HG03520 (cell line): ENCODE measurements around the gene TMEM88.
"Not testable (repeated sequence)": the region's sequence is repeated elsewhere in the genome, so short reads cannot be mapped to it uniquely, and the experiment has no call there.

ENCODE experiments used
- ATAC-seq: cut with Tn5 transposase; IDR thresholded peaks from one replicate; pipeline ENCODE4 v1.9.1; 2021; ENCODE audit warnings: mild to moderate bottlenecking, moderate library complexity; ENCODE audit not compliant: unreplicated experiment

Gene TMEM88

DNA sequence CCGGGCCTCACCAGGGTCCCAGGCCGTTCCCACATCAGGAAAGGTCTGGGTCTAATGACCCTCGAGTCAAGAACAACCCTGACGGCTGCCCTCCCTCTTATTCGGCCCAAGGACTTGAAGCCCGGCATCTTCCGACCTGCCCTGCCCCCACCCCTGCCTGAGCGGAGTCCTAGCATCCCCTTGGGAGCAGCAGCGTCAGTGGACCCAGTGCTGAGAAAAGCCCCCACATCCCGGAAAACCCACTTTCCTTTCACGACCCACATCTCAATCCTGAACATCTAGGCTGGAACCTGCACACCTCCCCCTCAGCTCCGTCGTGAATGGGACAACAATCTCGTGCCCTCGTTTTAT lies 769 bp downstream of the TMEM88 start:
- ATAC-seq, result no peak

DNA sequence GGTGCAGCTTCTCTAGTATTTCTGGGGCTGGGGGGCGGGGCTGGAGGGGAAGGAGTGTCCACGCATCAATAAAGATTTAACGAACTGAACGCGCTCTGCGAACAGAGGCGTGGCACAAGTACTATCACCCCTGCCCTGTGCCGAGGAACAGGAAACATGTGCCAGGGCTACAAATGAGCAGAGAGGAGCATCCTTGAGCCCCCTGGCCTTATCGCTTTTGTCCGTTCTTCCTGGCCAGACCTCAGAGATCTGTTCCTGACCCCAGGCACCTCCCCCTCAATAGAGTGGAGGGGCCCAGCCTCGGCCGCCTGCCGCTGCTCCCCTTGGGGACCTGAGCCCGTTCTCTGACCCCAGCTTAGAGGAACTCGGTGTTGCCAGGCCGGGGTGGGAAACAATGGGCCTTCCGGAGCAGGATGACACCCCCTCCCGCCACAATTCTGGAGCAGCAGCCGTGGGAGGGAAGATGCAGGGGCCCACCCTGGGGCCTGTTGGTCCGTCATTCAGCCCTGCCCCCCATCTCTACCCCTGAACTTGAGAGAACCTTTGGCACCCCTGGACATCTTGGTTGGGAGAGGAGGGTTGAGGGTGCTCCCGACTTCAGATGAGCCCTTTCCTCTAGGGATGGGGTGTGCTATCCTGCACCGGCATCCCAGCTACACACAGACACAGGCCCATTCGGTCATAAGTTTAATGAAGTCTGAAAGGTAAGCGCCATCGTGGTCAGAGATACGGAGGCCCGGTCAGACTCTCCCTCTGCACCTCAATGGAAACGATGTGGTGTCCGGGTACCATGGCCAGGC lies 1.3 kb downstream of the TMEM88 start:
- ATAC-seq, result no peak

DNA sequence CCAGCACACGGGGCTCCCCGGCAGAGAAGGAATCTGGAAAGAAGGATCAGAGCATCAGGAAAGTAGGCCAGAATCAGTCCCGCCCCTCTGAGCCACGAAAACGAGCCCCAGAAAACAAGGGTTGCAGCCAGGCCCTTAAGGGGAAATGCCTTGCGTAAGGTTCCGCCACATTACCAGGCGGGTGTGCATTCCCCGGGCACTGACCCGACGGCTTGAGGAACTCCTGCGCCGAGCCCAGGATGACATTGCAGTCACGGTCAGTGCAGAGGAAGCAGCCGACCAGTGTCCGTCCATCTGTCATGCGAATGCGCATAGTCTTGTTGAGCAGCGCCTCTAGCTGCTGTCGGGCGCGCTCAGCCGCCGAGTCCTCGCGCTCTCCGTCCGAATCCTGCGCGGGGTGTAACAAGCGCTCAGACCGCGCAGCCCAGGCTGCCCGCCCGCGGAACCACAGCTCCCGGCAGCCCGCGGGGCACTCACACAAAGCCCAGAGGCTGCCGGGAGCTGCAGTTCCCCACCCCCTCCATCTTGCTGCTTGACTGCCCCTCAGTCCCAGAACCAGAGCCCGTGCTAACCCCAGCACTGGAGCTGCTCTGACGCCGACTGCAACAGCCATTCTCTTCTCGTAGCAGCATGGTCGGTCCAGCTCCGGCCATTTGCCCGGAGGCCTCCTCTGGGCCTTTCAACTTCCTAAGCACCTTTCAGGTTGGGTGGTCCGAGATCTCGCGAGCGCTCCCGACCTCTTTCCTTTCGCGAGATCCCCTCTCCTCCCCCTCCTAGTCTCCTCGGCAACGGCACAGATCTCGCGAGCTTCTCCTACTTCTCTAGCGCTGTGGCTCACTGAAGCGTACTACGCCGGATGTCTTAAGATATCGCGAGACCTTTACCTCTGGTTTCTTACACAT lies 2.2 kb downstream of the TMEM88 start, which contains the start of gene NAA38:
TSS of gene NAA38 (minus strand) at position 749 of the 902 bp plus-strand sequence. CDS start at position 653, 96 bp downstream.
- ATAC-seq, result peak; percentile 59

DNA sequence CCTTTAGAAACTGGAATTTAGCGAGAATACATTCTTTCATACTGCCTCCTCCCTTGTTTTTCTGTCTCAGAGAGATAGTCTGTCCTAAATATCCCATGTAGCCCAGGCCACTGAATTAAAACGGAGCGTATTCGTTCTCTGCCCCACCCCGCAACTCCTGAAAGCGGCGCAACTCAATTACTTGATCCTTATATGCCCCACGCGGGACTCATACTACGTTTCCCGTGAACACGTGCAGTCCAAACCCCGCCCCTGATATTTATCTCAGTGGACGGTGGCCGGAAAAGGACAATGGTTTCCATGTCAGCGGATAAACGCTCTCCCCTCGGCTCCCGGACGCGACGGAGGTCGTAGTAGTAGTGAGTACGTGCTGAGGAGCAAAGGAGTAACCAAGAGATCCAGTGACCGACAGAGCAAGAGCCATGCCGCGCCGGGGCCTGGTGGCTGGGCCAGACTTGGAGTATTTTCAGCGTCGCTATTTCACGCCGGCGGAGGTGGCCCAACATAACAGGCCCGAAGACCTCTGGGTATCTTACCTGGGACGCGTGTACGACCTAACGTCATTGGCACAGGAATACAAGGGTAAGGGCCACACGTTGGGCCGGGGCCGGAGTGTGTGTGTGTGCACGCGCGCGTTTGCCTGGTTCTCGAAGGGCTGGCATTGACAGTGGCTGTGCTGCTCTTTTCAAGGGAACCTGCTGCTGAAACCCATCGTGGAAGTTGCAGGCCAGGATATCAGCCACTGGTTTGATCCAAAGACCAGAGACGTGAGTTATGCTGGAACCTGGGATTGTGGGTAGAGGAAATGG lies 3.1 kb downstream of the TMEM88 start, which contains the start of gene CYB5D1:
TSS of gene CYB5D1 (plus strand) at position 291 of the 809 bp plus-strand sequence. CDS start at position 423, 132 bp downstream.
- peak; percentile 26 for ATAC-seq

DNA sequence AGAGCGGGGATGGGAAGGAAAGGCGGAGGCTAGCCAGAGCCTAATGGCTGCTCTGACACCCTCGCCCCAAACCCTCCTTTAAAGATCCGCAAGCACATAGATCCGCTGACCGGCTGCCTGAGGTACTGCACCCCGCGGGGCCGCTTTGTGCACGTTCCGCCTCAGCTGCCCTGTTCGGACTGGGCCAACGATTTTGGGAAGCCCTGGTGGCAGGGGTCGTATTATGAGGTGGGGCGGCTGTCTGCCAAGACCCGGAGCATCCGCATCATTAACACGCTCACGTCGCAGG lies 3.6 kb downstream of the TMEM88 start:
- ATAC-seq, result no peak

DNA sequence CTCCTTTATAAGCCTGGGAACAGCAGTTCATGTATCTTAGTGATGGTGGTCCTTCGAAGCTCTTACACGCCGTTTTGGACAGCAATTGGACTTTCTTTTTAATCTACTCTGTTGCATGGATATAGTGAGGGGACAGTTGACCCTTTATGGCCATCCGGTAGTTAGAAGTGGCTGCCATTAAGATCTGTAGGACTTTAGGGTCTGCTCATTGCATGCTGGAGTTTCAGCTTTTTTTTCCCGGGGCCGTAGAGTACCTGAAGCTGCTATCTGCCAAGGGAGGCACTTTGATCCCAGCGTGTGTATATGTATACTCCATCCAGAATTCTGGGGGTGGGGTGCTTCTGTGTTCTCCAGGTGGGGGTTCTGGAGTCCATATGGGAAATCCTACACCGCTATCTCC lies 4.2 kb downstream of the TMEM88 start:
- no peak for ATAC-seq

DNA sequence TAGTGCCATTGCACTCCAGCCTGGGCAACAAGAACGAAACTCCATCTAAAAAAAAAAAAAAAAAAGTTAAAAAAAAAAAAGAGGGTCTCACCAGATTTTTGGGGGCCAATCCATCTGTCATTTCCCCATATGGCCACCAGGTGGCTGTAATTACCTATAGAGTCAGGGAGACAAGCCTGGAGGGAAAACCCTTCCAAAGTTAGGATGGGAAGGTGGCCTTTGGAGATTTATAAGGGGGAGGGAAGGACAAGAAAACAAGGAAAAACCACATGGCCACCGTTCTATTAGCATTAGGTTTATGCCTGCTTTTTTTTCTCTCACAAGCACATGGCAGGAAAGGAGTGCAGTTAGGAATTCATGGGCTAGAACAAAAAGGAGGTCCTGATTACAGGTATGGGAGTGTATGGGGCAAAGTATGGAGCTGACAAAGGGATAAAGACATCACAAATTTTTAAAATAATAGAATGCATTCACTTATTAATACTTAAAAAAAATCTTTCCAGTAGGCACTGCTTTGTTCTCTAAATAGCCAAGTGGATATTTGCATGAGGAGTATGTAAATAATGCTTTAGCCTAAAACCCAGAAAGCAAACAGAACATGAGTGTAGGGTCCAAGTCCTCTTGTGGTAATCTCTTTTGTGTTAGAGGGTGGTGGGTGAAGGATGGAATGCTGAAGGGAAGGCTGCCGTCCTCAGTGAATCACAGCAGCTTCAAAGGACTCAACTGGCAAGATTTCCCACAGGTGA lies 8.0 kb downstream of the TMEM88 start:
- no peak for ATAC-seq

DNA sequence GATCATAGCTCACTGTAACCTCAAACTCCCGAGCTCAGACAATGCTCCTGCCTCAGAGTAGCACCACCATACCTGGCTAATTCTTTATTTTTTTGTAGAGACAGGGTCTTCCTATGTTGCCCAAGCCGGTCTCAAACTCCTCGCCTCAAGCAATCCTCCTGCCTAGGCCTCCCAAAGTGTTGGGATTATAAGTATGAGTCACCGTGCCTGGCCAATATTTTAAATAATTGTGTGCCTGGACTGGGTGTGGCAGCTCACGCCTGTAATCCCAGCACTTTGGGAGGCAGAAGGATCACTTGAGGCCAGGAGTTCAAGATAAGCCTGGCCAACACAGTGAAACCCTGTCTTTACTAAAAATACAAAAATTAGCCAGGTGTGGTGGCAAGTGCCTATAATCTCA lies 9.5 kb downstream of the TMEM88 start:
- ATAC-seq, result not testable (repeated sequence)

DNA sequence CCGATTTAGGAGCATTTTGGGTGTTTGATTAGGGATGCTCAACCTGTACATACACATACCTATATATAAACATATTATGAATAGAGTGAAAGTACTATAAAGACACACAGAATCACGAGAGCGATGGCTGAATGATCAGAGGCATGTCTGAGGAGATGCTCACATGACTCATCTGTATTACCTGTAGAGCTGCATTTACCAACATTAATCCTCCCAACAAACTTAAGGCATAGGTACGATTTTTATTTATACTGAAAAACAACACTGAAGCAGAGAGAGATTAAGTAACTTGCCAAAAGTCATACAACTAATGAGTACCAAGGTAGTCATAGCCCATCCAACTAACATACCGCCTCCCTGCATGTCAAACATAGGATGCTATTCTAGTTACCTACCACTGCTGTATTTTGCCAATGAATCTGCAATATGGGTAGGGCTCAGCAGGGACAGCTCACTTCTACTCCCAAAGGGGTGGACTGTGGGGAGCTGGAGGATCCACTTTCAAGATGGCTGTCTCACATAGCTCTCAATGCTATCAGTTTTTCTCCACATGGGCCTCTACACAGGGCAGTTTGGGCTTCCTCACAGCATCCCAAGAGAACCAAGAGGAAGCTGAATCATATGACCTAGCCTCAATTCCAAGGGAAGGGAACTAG lies 10.3 kb downstream of the TMEM88 start:
- ATAC-seq, result no peak

DNA sequence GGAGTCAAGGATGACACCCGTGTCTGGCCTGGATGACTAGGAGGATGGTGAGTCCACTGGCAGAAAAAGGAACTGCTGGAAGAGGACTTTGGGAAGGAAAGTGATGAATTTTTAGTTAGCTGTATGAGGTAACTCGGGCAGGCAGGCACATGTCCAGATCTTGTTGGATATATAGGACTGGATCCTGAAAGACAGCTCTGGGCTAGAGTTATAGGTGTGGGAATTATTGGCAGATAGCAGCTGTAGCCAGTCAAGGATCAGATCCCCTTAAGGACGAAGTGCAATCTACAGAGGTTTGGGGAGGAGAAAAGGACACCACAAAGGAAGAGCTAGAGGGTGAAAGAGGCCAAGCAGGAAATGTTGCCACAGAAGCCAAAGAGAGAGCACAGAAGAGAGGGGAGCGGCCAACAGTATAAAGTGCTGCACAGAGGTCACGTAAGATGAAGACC lies 13.0 kb downstream of the TMEM88 start:
- ATAC-seq, result no peak

DNA sequence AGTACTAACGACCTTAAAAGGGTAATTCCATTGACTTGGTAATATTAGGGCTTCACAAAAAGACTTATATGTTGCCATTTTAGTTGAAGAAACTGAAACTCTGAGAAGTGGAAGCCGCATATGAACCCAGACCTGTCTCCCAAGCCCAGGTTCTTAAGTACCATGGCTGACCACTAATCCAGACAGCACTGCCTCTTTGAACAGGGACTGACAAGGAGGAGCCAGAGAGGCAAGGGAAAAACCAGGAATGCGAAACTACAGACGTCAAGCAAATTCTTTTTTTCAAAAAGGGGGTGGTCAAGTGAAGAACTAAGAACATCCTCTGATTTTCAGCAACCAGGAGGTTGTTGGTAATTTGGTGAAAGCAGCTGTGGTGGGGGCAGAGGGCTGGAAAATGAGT lies 18.2 kb downstream of the TMEM88 start:
- no peak for ATAC-seq

DNA sequence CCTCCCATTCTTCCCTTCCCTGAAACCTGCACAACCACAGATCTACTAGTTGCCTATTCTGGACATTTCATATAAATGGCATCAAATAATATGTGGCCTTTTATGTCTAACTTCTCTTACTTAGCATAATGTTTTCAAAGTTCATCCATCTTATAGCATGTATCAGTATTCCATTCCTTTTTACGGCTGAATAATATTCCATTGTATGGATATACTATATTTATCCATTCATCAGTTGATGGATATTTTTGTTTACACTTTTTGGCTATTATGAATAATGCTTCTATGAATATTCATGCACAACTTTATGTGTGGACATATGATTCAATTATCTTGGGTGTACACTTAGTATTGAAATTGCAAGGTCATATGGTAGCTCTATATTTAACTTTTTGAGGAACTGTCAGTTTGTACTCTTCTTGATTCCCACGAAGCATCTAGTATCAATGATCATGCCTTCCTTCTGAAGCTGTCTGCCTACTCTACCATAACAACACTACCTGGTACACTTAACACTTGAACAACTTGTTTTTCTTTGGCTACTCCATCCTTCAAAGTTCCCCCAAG lies 21.0 kb downstream of the TMEM88 start:
- ATAC-seq, result no peak

DNA sequence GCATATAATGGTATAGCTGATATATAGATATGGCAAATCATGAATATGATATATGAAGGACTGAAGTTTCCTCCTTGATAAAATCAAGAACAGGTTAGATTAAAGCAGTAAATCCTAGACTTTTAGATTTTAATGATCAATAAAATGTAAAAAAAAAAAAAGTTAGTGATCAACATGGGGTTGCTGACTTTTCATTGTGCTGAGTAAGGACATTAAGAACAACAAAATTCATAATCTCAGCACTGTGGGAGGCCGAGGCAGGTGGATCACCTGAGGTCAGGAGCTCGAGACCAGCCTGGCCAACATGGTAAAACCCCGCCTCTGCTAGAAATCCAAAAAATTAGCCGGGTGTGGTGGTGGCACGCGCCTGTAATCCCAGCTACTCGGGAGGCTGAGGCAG lies 23.4 kb downstream of the TMEM88 start:
- no peak for ATAC-seq

DNA sequence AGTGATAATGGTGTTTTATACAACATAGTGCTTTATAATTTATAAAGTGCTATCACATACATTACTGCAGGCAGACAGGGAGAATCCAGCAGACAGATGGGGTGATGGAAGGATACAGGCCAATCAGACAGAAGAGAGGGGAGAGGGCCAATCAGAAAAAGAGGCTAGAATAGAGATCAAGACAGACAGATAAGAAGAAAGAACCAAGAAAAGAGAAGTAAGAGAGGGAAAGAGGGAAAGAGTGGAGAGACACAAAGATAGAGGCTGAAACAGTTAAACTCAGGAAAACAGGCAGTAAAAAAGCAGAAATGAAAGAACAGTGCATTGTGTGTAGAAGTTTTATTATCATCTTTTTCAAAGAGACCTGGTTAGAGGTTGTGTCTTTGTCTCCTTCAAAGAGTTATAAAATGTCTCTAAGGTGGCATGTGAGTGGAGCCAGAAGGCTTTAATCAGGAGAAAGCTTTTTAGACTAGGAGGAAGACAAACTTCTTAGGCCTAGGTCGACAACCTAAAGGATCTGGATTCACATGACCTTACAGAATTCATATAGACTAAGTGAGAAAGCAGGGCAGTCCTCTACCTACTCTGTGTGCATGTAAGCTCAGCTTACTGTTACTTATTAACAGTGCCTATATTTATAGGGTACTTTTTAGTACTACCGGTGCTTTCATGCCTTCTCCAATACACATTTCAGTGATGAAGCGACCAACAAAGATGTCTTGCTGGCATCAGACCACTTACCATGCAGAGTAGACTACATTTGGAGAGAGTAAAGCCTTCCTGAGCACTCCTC lies 25.4 kb downstream of the TMEM88 start:
- ATAC-seq, result no peak

DNA sequence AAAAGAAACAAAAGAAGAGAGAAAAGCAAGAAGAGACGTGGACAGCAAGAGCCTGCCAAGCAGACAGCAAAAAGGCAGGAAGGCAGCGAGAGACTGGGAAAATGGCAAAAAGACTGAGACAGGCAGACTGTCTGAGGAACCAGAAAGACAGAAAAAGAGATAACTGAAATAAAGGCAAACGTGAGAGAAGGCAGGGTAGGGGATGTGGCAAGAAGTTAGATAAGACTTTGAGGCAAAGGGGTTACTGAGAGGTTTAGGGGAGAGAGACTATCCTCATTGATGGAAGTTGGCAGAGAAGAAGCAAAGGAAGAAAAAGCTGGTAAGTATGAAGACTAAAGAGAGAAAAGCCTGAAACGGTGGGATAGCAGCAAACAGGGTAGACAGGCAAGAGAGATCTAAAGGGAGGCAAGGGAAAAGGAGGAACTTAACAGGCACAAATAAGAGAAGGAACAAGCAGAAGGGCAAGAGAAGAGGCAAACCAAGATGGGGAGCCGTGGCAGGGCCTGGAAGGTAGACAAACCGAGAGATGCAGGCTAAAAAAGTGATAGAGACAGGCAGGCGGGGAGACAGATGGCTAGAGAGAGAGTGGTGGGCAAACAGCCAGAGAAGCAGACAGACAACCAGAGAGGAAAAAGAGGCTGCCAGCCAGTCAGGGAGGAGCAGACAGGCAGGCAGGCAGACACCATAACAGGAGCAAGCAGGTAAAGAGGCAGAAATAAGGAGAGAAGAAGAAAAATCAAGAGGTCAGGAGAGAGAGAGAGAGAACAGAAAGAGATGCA lies 26.6 kb downstream of the TMEM88 start:
- no peak for ATAC-seq

DNA sequence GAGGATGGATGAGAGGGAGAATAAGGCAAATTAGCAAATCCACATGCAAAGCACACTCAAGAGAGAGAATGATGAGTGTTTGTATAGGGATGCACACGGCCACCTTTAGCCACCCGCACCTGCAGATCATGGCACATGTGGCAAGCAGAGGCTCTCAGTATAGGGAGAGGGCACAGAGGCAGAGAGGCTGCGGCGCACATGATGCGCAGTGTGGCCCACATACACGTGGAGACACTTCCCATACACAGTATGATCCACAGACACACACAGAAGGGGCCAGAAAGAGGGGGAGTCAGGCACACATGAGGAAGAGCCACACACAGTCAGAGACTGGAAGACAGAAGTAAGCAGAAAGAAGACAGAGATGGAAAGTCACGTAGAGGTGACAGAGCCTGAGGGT lies 27.2 kb downstream of the TMEM88 start:
- no peak for ATAC-seq

DNA sequence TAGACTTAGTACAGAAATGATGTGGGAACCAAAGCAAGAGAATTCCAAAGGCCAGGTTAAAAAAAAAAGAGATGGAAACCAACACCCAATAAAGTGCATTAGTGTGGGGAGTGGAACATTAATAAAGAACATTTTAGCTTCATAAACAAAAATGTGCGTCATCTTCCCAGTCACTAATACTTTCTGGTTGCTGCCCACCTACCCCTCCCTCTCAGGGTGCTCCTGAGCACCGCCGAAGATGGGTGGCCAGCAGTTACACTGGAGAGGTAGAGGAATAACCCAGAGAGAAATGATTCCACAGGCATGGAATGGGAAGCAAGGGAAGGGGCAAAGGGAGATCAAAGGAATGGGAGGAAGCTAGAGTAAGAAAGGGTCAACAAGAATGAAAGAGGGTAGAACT lies 27.8 kb downstream of the TMEM88 start:
- no peak for ATAC-seq

DNA sequence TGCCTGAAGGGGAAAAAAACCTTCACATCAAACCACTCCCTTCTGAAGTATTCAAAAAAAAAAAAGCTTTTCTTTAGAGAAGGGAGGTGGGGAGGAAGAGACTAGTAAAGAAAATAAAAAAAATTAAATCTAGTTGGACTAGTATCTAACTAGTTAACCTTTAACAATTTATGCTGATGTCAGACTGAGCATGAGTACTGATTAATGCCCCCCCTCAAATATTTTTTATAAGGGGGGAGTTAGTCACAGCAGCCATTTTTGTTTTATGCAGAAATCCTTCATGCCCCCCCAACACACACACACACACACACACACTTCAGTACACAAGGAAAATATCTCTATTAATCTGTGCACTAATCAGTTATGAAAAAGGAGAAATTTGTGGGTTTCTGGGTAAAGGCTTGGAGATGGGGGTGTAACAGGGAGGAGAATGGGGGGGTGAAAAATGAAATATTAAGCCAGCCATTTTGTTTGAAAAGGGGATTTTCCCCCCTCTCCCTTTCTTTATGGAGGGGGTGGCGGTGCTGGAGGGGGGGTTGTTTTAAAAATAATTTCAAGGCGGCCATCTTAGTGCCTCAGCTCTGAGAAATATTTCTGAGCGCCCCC lies 29.0 kb downstream of the TMEM88 start:
- no peak for ATAC-seq
